A549 (cell line): Measurements from ENCODE around the gene SLCO2B1. TPM values are rescaled to one million over a fixed set of nuclear protein-coding genes. Genes with fewer than 3 reads are reported as not detected.

ENCODE experiments used
- ATAC-seq, 2 experiments: fragments of 200-7000 bp in 1 of 2; fragments of >200 bp in 1 of 2; cut with Nextera tagmentation in 1 of 2; cut with Tn5 transposase in 1 of 2; 3 replicates each; pipeline versions ENCODE4 v1.8.0 to v1.9.1; 2018 to 2020; ENCODE audit warnings: mild to moderate bottlenecking in 1 of 2, moderate library complexity in 1 of 2
- CTCF ChIA-PET: fragments of 300-600 bp; sonication (Branson Sonifier 250); formaldehyde crosslinking; extraction: SDS; loops from one replicate; lab custom pipeline; 2021; ENCODE audit warnings: antibody characterized with exemption, inconsistent platforms; lab: Yijun Ruan, JAX
- POLR2A ChIA-PET: fragments of 350-600 bp; formaldehyde crosslinking; extraction: SDS; loops from one replicate; lab custom pipeline; 2021; ENCODE audit warnings: antibody characterized with exemption, inconsistent platforms; lab: Yijun Ruan, JAX
- DNase-seq, 2 experiments: peaks; one replicate each; pipeline versions ENCODE4 v3.0.0 to v3.0.0-alpha.2; 2011 to 2016; ENCODE audit warnings: low read depth in 1 of 2, low spot score in 1 of 2
- FAIRE-seq: peaks from 2 replicates; lab custom pipeline; 2011; peaks lifted over from hg19 to GRCh38; lab: Jason Lieb, UNC
- H3K27ac ChIP-seq, 2 experiments: fragments of >200 bp; sonication (Bioruptor Twin); formaldehyde crosslinking; 3 replicates each; pipeline ENCODE4 v1.5.1; 2016 to 2017
- H3K4me1 ChIP-seq: fragments of >200 bp; sonication (Bioruptor Twin); formaldehyde crosslinking; 3 replicates; pipeline ENCODE4 v1.6.1; 2016
- H3K4me2 ChIP-seq: fragments of >200 bp; sonication (Bioruptor Twin); formaldehyde crosslinking; 3 replicates; pipeline ENCODE4 v1.6.1; 2016
- H3K4me3 ChIP-seq: fragments of >200 bp; sonication (Bioruptor Twin); formaldehyde crosslinking; 3 replicates; pipeline ENCODE4 v1.5.1; 2016
- H3K9me3 ChIP-seq: fragments of >200 bp; sonication (Bioruptor Twin); formaldehyde crosslinking; 3 replicates; pipeline ENCODE4 v1.6.1; 2016
- ATOH8 ChIP-seq: fragments of 250-450 bp; sonication (Bioruptor Pico); IDR thresholded peaks from 2 replicates; pipeline ENCODE4 v1.5.0; 2020; ENCODE audit warnings: low read depth, mild to moderate bottlenecking, moderate library complexity
- CBX2 ChIP-seq: fragments of 200-600 bp; sonication (generic); IDR thresholded peaks from 2 replicates; pipeline ENCODE4 v1.6.1; 2016; ENCODE audit warnings: low read depth, mild to moderate bottlenecking, borderline replicate concordance
- CHD2 ChIP-seq: fragments of 150-350 bp; IDR thresholded peaks from 2 replicates; pipeline ENCODE4 v1.6.1; 2014; ENCODE audit warnings: low read length; ENCODE audit not compliant: partially characterized antibody
- CHD4 ChIP-seq: fragments of 200-600 bp; sonication (generic); IDR thresholded peaks from 2 replicates; pipeline ENCODE4 v1.6.1; 2016; ENCODE audit warnings: antibody characterized with exemption, mild to moderate bottlenecking, borderline replicate concordance
- EHMT2 ChIP-seq: fragments of 200-600 bp; sonication (generic); IDR thresholded peaks from 2 replicates; pipeline ENCODE4 v1.6.1; 2016; ENCODE audit warnings: antibody characterized with exemption, low read depth, mild to moderate bottlenecking, moderate library complexity
- EP300 ChIP-seq, 2 experiments: fragments of >200 bp; sonication (Bioruptor Twin); formaldehyde crosslinking; IDR thresholded peaks; 2 replicates in 1 of 2; 3 replicates in 1 of 2; pipeline ENCODE4 v1.6.1; 2016 to 2017
- FOSB ChIP-seq: fragments of 250-450 bp; sonication (Bioruptor Pico); IDR thresholded peaks from 2 replicates; pipeline ENCODE4 v1.5.0; 2020; ENCODE audit warnings: mild to moderate bottlenecking, moderate library complexity
- FOSL2 ChIP-seq, 2 experiments: fragments of 450-650 bp in 1 of 2; fragments of >200 bp in 1 of 2; sonication (Bioruptor Twin) in 1 of 2; formaldehyde crosslinking; IDR thresholded peaks; 2 replicates each; pipeline versions ENCODE4 v1.5.0 to v1.6.1; 2016 to 2020; ENCODE audit warnings: mild to moderate bottlenecking in 1 of 2, moderate library complexity in 1 of 2
- HOXA7 ChIP-seq: fragments of 250-450 bp; sonication (Bioruptor Pico); IDR thresholded peaks from 2 replicates; pipeline ENCODE4 v1.5.0; 2020; ENCODE audit warnings: mild to moderate bottlenecking, moderate library complexity
- HOXB5 ChIP-seq: fragments of 250-450 bp; sonication (Bioruptor Pico); IDR thresholded peaks from 2 replicates; pipeline ENCODE4 v1.5.0; 2020; ENCODE audit warnings: mild to moderate bottlenecking, moderate library complexity
- JUN ChIP-seq, 2 experiments: fragments of >200 bp; sonication (Bioruptor Twin); formaldehyde crosslinking; IDR thresholded peaks; 2 replicates in 1 of 2; 3 replicates in 1 of 2; pipeline ENCODE4 v1.6.1; 2016 to 2017
- MAZ ChIP-seq: fragments of 150-350 bp; IDR thresholded peaks from 2 replicates; pipeline ENCODE4 v1.6.1; 2014; ENCODE audit warnings: antibody characterized with exemption, low read depth, low read length, borderline replicate concordance
- MYC ChIP-seq: IDR thresholded peaks from 2 replicates; pipeline ENCODE4 v1.6.1; 2012; ENCODE audit warnings: mild to moderate bottlenecking, inconsistent platforms, low read length, improper control_type of control experiment, borderline replicate concordance
- RARB ChIP-seq: fragments of 250-450 bp; sonication (Bioruptor Pico); IDR thresholded peaks from 2 replicates; pipeline ENCODE4 v1.8.0; 2021; ENCODE audit warnings: mild to moderate bottlenecking, moderate library complexity
- RFX5 ChIP-seq: fragments of 450-650 bp; IDR thresholded peaks from 2 replicates; pipeline ENCODE4 v1.7.1; 2014; ENCODE audit warnings: antibody characterized with exemption, mild to moderate bottlenecking, moderate library complexity
- RNF2 ChIP-seq: fragments of 200-600 bp; sonication (generic); IDR thresholded peaks from 2 replicates; pipeline ENCODE4 v1.6.1; 2016; ENCODE audit warnings: low read depth, mild to moderate bottlenecking, antibody characterized with exemption, moderate library complexity, borderline replicate concordance
- ZFP36 ChIP-seq: fragments of 450-650 bp; IDR thresholded peaks from 2 replicates; pipeline ENCODE4 v1.6.1; 2014; ENCODE audit warnings: borderline replicate concordance; ENCODE audit not compliant: partially characterized antibody
- ZNF302 ChIP-seq: fragments of 250-450 bp; sonication (Bioruptor Pico); IDR thresholded peaks from 2 replicates; pipeline ENCODE4 v1.9.0; 2021; ENCODE audit warnings: inconsistent platforms, mild to moderate bottlenecking, moderate library complexity
- WGBS: methylation state at CpG from one replicate; pipeline ENCODE4 v1.1.6; 2017; ENCODE audit errors: missing lambda C conversion rate; 5-methylcytosine and 5-hydroxymethylcytosine counted together
- polyA plus RNA-seq, 4 experiments: library from polyadenylated mRNA; depleted of rRNA in 3 of 4; stranded (reverse); fragments of >200 nt; fragmentation: RNase III in 1 of 4; extraction: RNeasy Plus Mini Kit Qiagen cat#74134 plus additional on column Dnase treatment in 1 of 4; gene quantifications; 2 replicates in 3 of 4; 3 replicates in 1 of 4; pipeline ENCODE4 v1.2.3, GENCODE V29; 2011 to 2017
- TF ChIP-seq, protein P1 (sequence below): fragments of >200 bp; sonication (Bioruptor Twin); formaldehyde crosslinking; IDR thresholded peaks from 2 replicates; pipeline ENCODE4 v1.6.1; 2016
- TF ChIP-seq, protein P2 (sequence below): fragments of 250-450 bp; sonication (Bioruptor Pico); IDR thresholded peaks from 2 replicates; pipeline ENCODE4 v1.5.0; 2021; ENCODE audit warnings: mild to moderate bottlenecking, moderate library complexity, borderline replicate concordance

Gene SLCO2B1
- polyA plus RNA-seq, 2 of the 4 experiments (the other 2 are of a cell fraction) = 4.9 to 5.2 TPM

DNA sequence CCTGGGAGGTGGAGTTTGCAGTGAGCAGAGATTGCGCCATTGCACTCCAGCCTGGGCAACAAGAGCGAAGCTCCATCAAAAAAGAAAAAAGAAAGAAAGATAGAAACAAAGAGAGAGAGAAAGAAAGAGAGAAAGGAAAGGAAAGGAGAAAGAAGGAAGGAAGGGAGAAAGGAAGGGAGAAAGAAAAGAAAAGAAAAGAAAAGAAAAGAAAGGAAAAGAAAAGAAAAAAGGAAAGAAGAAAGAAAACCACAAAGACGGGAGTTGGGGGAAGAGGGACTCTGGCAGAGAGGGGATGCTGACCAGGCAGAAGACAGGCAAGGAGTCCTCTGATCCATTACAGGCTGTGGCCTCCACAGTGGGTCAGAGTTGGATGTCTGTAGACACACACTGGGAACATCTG, 18.8 kb upstream of the SLCO2B1 start:
- WGBS = 78% methylated on average over 3 of the region's 3 CpGs
- Histone ChIP-seq H3K4me2 (no peak overlapping the region), H3K9me3 (no peaks in the 10 kb centered on the region), H3K4me3 (no peak overlapping the region), H3K4me1 (no peaks in the 10 kb centered on the region), H3K27ac (no peak overlapping the region)
- no peak for FAIRE-seq
- CTCF ChIA-PET = interaction anchor here (1.0 to 11.6 kb wide), 4 partner anchors 11 to 110 kb away, joined by 3 to 106 read pairs (median 5); partner anchors contain the start of gene TPBGL
- ATAC-seq = no peak
- no peak for DNase-seq
- TF ChIP-seq CBX2 (no peak), HOXA7 (CRISPR knock-in tag) (no peak), RARB (CRISPR knock-in tag) (no peak), EHMT2 (no peak), MYC (no peak), JUN (IDR thresholded peaks at IDR 0.05) (no peak), HOXB5 (CRISPR knock-in tag) (no peak), FOSL2 (IDR thresholded peaks at IDR 0.05) (no peak), FOSL2 (CRISPR knock-in tag; IDR thresholded peaks at IDR 0.05) (no peak), CHD4 (no peak), ZFP36 (no peak)
- POLR2A ChIA-PET = no interaction called here

DNA sequence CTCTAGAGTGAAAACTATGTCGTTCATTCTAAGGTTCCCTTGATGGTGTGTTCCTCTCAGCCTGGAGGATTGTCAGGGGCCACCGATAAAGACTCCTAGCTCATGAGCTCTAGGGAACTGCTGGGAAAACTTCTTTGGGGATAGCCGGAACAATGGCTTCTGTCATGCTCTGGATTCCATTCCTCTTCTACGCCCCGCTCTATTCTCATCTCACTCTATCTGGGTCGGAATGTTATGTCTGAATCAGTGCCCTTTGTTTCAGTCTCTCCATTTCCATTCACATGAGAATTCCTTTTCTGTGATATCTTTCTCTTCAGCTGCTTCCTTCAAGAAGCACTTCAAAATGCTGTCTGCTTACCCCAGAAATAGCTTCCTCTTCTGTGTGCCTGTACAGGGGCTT, 16.9 kb upstream of the SLCO2B1 start:
- FAIRE-seq (no peak), ATAC-seq (no peak), DNase-seq (no peak)
- Histone ChIP-seq H3K4me2 (no peak overlapping the region), H3K27ac (no peak overlapping the region), H3K9me3 (no peaks in the 10 kb centered on the region), H3K4me1 (no peaks in the 10 kb centered on the region), H3K4me3 (no peak overlapping the region)
- ChIA-PET CTCF (interaction anchor here (0.9 to 11.6 kb wide), 7 partner anchors 10 to 115 kb away, joined by 3 to 106 read pairs (median 4); no protein-coding TSS in a partner anchor), POLR2A (interaction anchor here (0.5 kb wide), 1 partner anchor 27 kb away, joined by 5 read pairs; no protein-coding TSS in a partner anchor)
- no peak for TF ChIP-seq RNF2
- TF ChIP-seq EHMT2 = no peak
- TF ChIP-seq CHD2 = no peak
- no peak for TF ChIP-seq ZFP36
- TF ChIP-seq CBX2 = no peak
- TF ChIP-seq RFX5 = no peak
- no peak for TF ChIP-seq ZNF302 (CRISPR knock-in tag)
- no peak for TF ChIP-seq HOXB5 (CRISPR knock-in tag)
- TF ChIP-seq EP300 (IDR thresholded peaks at IDR 0.05) = no peak
- no peak for TF ChIP-seq FOSB (CRISPR knock-in tag)
- no peak for TF ChIP-seq RARB (CRISPR knock-in tag)
- no peak for TF ChIP-seq ATOH8 (CRISPR knock-in tag)
- TF ChIP-seq MAZ = no peak
- TF ChIP-seq, protein P1, sequence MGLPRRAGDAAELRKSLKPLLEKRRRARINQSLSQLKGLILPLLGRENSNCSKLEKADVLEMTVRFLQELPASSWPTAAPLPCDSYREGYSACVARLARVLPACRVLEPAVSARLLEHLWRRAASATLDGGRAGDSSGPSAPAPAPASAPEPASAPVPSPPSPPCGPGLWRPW = no peak
- no peak for TF ChIP-seq CHD4
- TF ChIP-seq, protein P2, sequence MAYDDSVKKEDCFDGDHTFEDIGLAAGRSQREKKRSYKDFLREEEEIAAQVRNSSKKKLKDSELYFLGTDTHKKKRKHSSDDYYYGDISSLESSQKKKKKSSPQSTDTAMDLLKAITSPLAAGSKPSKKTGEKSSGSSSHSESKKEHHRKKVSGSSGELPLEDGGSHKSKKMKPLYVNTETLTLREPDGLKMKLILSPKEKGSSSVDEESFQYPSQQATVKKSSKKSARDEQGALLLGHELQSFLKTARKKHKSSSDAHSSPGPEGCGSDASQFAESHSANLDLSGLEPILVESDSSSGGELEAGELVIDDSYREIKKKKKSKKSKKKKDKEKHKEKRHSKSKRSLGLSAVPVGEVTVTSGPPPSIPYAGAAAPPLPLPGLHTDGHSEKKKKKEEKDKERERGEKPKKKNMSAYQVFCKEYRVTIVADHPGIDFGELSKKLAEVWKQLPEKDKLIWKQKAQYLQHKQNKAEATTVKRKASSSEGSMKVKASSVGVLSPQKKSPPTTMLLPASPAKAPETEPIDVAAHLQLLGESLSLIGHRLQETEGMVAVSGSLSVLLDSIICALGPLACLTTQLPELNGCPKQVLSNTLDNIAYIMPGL = no peak
- WGBS = 50% methylated on average over 6 of the region's 6 CpGs
